Osteocyte (in vitro differentiated cells): Measurements from ENCODE around the gene HS3ST4. TPM values are rescaled to one million over a fixed set of nuclear protein-coding genes. Genes with fewer than 3 reads are reported as not detected.

Experiments used
- DNase-seq: peaks from one replicate; pipeline ENCODE4 v3.0.0; 2021; ENCODE audit warnings: mixed read lengths; ENCODE audit not compliant: unreplicated experiment; ENCODE audit errors: extremely low spot score
- H3K27ac Mint-ChIP-seq: one replicate; pipeline ENCODE4 v1.8.0; 2021; ENCODE audit warnings: mild to moderate bottlenecking, mixed read lengths; ENCODE audit not compliant: unreplicated experiment
- H3K27me3 Mint-ChIP-seq: one replicate; pipeline ENCODE4 v1.8.0; 2021; ENCODE audit warnings: mixed read lengths; ENCODE audit not compliant: unreplicated experiment
- H3K36me3 Mint-ChIP-seq: one replicate; pipeline ENCODE4 v1.8.0; 2021; ENCODE audit warnings: mixed read lengths; ENCODE audit not compliant: unreplicated experiment
- H3K4me1 Mint-ChIP-seq: one replicate; pipeline ENCODE4 v1.8.0; 2021; ENCODE audit warnings: mixed read lengths; ENCODE audit not compliant: unreplicated experiment
- H3K4me3 Mint-ChIP-seq: one replicate; pipeline ENCODE4 v1.8.0; 2021; ENCODE audit warnings: mild to moderate bottlenecking, moderate library complexity, mixed read lengths; ENCODE audit not compliant: unreplicated experiment
- H3K9me3 Mint-ChIP-seq: one replicate; pipeline ENCODE4 v1.8.0; 2021; ENCODE audit warnings: mixed read lengths; ENCODE audit not compliant: unreplicated experiment
- total RNA-seq: library from RNA; stranded (reverse); gene quantifications from 2 replicates; pipeline ENCODE4 v1.2.1, GENCODE V29; 2021
- TF ChIP-seq, protein P1 (sequence below): fragments of 200-600 bp; sonication (generic); IDR thresholded peaks from 2 replicates; pipeline ENCODE4 v1.5.0; 2021; ENCODE audit warnings: antibody characterized with exemption, mild to moderate bottlenecking, moderate library complexity

HS3ST4 gene
- total RNA-seq, 1 donor from 2014 or later = not detected

- Mint-ChIP-seq H3K9me3 (peaks cover 30% of the 10 kb centered on the region), H3K27ac (no peak overlapping the region), H3K27me3 (no peaks in the 10 kb centered on the region), H3K4me3 (no peak overlapping the region), H3K4me1 (no peaks in the 10 kb centered on the region), H3K36me3 (no peaks in the 10 kb centered on the region)
- TF ChIP-seq, protein P1, sequence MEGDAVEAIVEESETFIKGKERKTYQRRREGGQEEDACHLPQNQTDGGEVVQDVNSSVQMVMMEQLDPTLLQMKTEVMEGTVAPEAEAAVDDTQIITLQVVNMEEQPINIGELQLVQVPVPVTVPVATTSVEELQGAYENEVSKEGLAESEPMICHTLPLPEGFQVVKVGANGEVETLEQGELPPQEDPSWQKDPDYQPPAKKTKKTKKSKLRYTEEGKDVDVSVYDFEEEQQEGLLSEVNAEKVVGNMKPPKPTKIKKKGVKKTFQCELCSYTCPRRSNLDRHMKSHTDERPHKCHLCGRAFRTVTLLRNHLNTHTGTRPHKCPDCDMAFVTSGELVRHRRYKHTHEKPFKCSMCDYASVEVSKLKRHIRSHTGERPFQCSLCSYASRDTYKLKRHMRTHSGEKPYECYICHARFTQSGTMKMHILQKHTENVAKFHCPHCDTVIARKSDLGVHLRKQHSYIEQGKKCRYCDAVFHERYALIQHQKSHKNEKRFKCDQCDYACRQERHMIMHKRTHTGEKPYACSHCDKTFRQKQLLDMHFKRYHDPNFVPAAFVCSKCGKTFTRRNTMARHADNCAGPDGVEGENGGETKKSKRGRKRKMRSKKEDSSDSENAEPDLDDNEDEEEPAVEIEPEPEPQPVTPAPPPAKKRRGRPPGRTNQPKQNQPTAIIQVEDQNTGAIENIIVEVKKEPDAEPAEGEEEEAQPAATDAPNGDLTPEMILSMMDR = no peak
- no peak for DNase-seq
Observed at GRCh38 chr16:25959221-25959620, 267.5 kb downstream of the HS3ST4 start.

DNA sequence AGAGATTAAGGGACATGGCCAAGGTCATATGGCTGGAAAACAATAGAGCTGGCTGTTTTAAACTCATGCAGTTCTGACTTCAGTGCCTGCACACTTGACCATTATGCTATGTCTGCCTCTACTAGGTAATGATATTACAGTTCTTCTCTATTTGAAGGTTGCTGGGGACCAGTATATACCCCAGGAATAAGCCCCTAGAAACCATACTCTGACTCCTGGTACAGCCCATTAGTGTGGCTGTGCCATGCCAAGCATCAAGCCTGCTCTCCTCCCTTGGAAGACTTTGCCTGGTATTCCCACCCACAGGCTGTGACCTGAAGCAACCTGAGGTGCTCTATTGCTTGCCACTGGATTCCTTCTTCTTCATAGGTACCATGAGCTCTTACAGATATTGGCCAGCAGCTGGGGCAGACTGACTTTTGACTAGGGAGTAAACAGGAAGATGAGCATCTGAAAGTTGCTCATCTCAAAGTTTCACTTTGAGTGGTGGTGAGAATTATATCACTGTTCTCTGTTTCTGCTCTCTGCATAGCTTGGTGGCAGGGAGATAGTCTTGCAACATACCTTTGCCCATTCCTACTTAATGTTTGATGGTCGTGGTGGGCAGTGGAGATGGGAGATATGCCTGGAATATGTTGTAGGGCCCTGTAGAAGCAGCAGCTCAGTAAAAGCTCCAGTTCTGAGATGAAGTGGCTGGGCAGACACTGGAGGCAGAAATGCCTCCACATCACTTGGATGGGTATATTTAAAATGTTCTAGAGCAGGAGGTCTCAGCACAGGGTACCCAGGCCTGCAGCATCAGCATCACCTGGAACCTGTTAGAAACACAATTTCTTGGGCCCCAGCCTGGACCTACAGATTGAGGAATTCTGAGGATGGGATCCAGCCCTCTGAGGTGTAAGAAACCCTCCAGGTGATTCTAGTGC is 274.7 kb downstream of the HS3ST4 start:
- TF ChIP-seq, protein P1 = no peak
- Mint-ChIP-seq H3K36me3 (no peaks in the 10 kb centered on the region), H3K9me3 (peaks cover 21% of the 10 kb centered on the region), H3K4me3 (no peak overlapping the region), H3K27me3 (no peaks in the 10 kb centered on the region), H3K4me1 (no peaks in the 10 kb centered on the region), H3K27ac (no peak overlapping the region)
- DNase-seq = no peak

GRCh38 chr16:25977121-25977520 is 285.4 kb downstream of the HS3ST4 start:
- H3K9me3 Mint-ChIP-seq = peaks cover 33% of the 10 kb centered on the region
- H3K4me3 Mint-ChIP-seq = no peak overlapping the region
- H3K27ac Mint-ChIP-seq = no peak overlapping the region
- TF ChIP-seq, protein P1 = no peak
- H3K36me3 Mint-ChIP-seq = no peaks in the 10 kb centered on the region
- H3K27me3 Mint-ChIP-seq = no peaks in the 10 kb centered on the region
- no peaks in the 10 kb centered on the region for H3K4me1 Mint-ChIP-seq
- DNase-seq = no peak

- TF ChIP-seq, protein P1 = no peak
- Mint-ChIP-seq H3K27me3 (no peaks in the 10 kb centered on the region), H3K36me3 (no peaks in the 10 kb centered on the region), H3K4me3 (no peak overlapping the region), H3K27ac (no peak overlapping the region), H3K9me3 (peaks cover 42% of the 10 kb centered on the region), H3K4me1 (no peaks in the 10 kb centered on the region)
- no peak for DNase-seq
Observed at GRCh38 chr16:25978218-25978617, 286.5 kb downstream of the HS3ST4 start.

DNA sequence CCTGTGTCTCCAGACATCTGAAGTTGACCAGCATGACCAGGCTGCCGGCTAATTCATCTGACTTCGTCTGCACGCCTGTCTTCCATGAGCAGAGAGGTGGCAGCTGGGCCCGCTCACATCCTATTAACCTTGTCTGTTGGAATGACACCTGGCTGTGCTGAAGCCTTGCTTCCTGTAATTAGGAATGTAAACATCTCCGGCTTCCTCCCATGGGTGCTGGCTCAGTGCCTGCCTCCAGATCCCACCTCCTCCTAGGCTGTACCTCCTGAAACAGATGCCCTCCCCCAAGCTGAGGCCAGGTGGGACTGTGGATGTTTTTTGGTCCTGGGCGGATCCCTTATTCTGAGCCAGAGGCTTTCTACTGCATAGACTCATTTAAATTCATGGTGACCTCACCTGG is 296.3 kb downstream of the HS3ST4 start:
- H3K9me3 Mint-ChIP-seq = peaks cover 33% of the 10 kb centered on the region
- TF ChIP-seq, protein P1 = no peak
- DNase-seq = peak; percentile 62
- H3K27ac Mint-ChIP-seq = no peak overlapping the region
- H3K4me3 Mint-ChIP-seq = no peak overlapping the region
- H3K27me3 Mint-ChIP-seq = no peaks in the 10 kb centered on the region
- H3K4me1 Mint-ChIP-seq = no peaks in the 10 kb centered on the region
- no peaks in the 10 kb centered on the region for H3K36me3 Mint-ChIP-seq
